HG03575 (cell line): ENCODE data around the gene TBX10.
"Not testable (repeated sequence)": the region's sequence is repeated elsewhere in the genome, so short reads cannot be mapped to it uniquely, and the experiment has no call there.

Source experiments
- ATAC-seq: cut with Tn5 transposase; IDR thresholded peaks from one replicate; pipeline ENCODE4 v1.9.1; 2021; ENCODE audit not compliant: unreplicated experiment, insufficient number of reproducible peaks, low FRiP score; ENCODE audit errors: extremely low read depth

The TBX10 gene

DNA sequence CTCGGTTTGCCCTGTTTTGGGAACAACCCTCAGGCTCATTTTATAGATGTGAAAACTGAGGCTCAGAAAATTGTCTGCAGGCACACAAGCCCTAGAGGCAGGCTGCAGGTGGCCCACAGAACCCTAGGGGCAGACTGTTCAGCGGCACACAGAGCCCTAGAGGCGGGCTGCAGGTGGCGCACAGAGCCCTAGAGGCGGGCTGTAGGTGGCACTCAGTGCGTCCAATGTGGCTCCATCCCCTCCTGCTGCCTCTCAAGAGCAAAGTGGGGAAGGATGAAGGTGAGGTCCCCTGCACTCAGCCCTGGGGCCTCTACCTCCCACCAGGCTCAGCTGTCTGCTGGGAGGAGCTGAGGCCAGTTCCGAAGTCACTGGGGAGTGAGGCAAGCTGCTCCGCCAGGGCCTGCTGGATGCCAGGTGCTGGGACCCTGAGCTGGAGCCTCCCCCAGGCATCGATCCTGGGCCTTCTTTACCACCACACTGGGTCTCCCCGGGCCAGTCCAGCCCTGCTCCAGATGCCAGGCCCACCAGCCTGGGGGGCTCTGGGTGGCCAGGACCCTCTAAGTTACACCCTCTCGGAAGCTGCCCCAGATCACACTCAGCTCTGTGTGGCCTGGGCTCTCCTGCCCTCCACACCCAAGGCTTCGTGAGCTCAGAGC, 8.7 kb upstream of the TBX10 start:
- ATAC-seq: no peak

DNA sequence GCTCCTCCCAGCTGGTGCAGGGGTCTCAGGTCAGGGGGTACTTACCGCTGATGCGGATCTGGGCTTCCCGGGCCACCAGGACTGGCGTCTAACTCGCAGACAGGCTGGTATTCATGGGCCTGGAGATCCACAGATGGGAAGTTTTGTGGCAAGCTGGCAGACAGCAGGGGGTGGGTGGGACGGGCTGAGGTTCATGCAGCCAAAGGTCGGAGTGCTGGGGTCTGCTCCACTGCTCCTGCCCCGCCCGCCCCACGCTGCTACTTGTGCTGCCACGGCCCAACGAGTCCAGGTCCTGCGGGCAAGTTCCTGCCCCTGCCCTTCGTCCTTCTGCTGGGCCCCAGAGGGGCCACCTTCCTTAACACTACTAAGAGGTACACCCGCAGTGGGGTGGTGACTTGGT, 7.9 kb upstream of the TBX10 start:
- no peak for ATAC-seq

DNA sequence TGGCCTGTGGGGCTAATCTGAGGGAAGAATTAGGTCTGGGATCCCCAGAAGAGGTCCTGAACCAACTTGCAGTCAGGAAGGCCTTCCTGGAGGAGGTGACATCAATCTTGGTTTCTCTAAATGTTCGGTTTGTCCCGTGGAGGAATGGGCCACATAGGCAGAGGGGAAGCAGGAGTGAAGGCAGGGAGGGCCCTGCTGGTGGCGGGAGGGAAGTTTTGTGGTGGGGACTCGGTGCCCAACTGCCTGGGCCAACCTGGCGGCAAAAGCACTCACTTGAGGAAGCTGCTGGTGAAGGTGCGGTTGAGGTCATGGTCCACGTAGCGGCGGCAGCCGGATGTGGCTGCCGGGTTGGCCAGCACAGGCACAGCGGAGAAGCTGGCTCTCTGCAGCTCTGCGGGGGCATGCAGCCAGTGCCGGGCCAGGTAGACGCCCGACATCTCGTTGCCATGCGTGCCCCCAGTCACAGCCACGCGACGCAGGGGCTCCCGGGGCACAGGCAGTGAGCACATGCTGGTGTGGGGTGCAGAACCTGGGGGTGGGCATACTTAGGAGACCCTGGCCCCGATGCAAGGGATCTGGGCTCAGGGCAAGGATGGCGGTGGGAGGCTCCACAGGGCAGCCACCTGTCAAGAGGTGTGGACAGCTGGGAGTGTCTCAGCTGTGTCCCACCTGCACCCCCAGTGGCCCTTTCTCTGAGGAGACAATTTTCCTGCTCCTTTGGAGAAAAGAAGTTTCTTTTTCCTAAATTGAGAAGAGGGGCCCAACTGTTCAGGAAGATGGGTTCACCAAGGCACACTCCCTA, 7.2 kb upstream of the TBX10 start:
- ATAC-seq: no peak

DNA sequence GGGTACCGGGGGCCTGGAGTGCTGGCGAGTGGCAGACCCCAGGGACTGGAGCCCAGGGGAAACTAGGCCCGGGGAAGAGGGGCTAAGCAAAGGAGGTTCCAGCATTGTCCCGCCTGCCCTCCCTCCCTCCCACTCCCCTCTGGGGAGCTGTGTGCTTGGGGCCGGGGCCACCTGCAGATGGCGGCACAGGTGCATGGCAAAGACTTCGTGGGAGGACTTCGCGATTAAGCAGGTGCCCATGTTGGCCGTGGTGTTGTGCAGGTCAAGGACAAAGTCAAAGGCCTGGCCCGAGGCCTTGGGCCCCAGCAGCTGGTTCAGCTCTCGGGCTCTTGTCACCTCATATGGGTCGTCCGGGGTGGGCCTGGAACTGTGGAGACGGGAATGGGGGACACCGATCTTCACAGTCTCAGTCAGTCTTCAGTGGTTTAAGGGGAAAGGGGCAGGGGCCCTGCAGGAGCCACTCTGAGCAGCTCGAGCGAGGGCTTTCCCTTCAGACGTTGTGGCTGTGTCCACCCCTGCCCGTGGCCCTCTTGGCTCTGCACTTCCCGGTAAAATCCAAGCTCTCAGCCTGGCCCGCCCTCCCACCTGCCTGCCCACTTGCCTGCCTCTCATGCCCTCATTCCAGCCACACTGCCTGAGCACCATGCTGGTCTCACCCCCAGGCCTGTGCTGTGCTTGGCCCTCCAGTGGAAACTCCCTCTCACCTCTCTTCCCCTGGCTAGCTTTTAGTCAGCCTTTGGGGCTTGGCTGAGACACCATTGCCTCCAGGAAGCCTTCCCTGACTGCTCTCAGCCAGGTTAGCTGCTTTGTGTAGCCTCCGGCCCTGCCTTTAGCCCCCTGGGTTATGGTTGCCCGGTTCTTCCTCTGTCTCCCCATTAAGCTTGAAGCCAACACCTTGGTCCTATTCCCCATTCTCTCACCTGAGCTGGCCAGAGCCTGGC, 6.2 kb upstream of the TBX10 start:
- ATAC-seq: no peak

DNA sequence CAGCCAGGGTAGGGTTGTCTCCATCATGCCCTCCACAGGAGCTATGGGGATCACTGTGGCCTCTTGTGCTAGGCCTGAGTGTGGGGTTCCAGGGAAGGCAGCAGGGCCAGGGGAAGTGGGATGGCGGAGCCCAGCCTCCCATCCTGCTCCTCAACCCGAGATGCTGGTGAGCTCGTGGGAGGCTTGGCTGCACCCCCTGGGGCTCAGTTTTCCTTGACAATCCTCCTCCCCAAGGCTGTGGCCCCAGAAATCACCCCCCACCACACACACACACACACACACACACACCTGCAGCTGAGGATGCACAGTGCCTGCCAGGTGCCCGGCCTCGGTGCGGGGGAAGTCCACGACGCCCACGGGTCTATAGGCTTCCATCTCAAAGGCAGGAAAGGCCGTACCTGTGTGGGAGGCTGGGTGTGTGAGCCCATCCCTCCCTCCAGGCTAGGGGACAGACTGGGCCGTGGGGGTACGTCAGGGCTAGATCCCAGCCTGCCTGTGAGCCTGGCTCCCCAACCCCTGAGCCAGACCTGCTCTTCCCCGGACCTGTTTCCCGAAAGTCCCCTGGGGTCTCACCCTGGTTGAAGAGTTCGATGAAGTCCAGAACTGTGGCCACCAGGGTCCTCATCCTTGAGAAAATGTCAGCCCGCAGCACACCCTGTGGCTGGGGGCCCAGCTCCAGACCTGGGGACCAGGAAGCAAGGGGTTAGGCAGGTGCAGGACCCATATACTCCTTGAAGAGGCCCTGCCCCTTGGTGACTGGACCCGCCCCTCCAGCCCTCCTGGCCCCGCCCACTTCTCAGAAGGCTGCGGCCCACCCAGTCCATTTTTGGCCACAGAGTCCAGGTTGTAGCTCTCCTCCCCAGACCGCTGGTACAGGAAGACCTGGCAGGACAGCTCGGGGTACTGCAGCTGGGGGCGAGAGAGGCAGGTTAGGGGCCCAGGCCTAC, 5.2 kb upstream of the TBX10 start:
- ATAC-seq: no peak

DNA sequence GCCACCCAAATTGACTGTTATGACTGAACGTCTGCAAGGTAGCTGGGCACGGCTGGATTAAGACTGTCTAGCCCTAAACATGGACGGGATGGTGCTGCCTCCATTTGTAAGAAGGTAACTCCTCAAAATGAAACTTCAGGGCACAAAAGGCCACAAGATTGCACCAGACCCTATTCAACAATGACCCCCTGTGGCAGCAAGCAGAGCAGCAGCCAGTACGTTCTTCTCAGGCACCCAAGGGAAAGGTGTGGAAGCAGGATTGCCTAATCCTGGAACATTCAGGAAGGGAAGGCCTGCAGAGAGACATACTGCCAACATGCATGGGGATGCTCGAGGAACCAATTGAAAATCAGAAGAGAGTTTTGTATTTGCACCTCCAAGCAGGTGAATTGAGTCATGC, 4.5 kb upstream of the TBX10 start:
- no peak for ATAC-seq

DNA sequence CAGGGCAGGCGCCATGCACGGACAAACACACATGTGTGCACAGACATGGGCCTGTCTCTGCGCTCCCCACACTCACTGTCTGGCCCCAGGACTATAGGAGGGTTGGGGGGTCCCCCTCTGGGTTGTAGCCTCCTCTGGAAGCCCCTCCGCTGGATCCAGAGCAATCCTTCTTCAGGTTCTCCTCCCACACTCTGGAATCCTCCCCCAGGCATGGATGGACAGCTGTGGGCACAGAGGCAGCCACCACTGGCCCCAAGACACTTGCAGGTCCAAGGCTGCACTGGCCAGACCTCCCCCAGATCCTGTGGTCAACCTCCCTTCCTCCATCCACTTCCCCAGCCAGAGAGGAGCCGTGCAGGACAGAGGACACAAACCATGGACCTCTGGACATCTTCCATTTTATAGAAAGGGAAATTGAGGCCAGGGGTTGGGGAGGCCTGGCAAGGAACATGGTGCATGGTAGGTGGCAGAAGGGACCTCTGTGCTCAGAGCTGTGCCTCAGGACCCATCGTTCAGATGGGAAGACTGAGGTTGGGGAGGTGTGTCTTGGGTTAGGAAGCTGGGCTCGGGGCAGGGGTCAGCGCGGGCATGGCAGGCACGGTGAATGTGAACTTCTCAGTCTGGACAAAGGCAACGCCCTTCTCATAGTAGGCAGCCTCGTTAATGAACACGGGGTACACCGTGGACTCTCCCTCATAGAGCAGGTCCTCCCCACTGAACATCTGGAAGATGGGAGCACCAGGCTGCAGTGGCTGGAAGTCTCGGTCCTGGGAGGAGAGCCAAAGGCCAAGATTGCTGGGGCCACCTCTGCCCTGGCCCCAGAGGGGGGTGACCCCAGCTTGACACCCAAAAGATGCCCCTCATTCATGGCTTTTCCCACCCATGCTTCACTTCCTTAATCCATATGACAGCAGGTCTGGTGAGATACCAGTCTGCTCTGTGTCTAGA, 2.9 kb upstream of the TBX10 start:
- no peak for ATAC-seq

DNA sequence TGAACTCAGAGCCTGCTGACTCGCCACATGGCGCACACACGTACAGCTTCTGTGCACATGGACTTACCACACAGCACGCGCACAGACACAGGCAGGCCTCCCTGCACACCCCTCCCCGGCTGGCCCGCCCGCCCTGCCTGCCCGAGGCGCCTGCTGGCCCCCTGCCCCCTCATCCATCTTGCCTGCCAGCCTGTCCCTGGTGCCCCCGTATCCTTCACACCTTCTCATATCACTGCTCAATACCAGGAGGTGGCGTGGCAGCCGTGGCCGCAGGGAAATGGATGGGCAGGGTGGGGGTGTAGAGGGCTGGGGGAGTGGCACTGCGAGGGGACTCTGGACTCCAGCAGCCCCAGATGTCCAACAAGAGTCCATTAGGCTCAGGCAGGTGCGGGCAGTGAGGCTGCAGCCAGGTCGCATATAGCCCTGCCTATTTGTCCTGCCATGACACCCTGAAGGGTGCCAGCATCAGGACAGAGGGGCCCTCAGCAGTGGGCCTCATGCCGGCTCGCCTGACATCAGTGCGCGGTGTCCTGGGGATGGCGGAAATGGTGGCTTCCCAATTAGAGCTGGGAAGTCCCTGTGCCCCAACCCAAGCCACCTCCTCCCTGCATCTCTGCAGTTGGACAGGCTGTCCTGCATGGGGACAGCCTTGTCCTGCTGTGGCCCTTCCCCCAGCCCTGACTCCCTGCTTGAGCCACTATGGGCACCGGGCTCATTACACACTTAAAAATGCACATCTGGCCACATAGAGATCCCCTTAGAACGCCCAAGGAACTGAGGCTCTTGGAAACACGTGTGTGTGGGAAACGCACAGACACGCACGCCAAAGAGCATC, 2.0 kb upstream of the TBX10 start:
- ATAC-seq: no peak

DNA sequence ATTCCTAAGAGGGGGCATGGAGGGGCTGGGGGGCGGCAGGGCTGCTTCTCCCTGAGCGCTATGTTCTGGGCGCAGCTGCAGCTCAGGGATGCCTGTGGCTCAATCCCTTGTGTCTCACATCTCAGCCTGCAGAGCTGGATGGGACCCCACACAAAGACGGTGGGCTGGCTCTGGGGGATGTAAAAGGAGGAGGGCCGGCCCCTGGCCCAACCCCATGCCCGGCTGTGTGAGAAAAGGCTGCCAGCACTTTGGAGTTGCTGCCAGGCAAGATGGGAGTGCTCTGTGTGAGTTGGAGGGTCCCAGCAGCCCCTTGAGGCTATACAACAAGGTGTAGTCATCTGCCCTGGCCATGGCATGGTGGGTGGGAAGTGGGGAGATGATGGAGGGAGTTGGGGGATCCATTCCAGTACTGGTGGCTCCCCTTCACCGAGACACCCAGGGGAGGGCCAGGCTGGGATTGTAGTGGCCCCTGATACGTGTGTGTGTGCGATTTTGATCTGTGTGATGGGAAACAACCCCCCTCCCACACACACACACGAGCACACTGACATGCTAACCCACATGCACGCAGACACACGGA, 1.3 kb upstream of the TBX10 start:
- no peak for ATAC-seq

DNA sequence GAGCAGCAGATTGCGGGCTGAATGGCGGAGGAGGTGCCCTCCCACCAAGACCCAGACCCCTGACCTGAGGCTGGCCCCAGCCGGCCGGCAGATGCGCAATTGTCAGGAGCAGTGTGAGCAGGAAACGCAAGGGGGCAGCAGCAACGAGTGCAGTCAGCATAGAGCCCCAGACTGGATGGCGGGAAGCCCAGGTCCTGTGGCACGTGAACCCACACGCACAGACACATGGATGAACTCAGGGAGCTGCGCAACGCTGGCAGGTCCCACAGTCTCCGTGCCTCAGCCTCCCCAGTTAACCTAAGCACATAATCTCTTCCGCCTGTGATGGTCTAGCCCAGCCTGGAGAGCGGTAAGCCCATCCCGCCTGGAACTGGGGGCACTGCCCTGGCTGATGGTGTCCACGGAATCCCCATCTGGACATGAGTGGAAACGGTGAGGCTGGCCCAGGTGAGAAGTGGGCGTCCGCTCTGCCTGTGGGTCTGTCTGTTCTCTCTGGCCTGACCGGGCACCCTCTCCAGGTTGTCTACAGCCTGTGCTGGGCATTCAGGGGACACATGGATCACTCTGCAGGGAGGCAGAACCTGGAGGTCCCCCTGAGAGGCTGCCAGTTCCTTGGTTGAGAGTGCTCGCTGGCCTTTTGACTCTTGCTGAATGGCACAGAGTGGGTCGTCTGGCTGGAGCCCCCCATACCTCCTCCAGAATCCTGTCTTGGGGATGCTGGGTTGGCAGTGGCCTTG, 626 bp upstream of the TBX10 start:
- ATAC-seq: no peak

DNA sequence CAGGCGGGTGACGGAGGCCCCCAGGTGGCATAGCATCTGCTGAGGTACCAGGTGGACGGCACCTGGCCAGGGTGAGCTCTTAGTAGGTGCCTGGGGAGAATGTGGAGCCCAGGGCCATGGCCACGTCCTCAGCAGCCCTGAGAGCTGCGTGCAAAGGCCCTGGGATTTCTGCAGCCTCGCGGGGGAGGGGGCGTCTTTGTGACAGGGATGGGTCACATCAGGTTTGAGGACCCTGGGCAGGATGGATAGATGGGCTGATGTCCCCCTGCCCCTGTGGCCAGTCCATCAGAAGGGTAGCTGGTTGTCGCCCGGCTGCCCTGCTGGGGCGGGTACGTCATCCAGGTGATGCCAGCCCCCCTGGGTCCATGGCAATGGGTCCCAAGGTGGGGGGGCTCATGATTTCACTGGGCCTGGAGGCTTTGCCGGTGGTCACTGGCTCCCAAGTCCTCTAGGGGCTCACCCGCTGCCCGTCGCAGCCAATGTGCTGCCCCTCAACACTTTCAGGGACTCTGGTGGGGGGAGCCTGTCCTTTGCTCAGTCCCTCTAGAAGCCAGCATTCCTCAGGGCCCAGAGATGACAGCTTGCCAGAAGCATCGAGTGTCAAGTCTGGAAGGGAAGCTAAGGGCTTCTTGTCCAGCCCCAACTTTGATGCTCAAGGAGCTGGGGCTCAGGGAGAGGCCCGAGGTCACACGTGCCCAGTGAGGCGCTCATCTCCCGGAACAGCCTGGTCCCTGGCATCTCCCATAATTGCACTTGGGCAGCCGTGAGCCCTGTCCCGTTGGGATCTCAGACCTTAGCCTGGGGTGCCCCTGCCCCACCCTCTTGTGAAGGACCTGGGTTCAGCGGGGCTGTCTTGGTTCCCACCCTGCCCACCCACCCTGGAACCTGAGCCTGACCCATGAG, 777 bp downstream of the TBX10 start:
- no peak for ATAC-seq

DNA sequence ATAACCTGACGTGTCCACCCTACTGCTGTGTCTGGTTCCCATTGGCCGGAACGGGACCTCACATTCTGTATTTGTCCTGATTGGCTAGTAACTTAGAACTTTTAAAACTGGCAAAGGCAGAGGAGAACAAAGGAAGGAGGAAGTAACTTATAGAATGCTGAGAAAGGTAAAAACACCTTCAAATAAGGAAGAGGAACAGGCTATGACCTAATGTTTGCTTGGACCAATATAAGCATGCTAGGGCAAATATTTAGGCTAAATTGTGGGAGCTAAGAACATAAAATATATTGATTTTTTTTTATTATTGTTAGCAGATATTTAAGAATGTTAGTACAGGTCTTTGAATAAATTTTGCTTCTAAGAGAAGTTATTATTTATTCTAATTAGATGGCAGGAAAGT, 2.1 kb downstream of the TBX10 start:
- ATAC-seq: not testable (repeated sequence)

DNA sequence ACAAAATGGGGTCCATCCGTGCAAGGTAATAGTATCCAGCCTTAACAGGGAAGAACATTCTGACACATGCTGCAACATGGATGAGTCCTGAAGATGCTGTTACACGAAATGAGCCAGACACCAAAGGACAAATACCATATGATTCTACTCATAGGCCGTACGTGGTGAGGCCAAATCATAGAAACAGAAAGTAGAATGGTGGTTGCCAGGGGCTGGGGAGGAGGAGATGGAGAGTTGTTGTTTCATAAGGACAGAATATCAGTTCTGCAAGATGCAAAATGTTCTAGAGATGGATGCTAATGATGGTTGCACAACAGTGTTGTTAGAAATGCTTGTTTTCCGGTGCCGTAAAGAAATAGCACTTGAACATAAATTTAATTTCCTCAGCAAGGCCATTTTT, 2.6 kb downstream of the TBX10 start:
- no peak for ATAC-seq

DNA sequence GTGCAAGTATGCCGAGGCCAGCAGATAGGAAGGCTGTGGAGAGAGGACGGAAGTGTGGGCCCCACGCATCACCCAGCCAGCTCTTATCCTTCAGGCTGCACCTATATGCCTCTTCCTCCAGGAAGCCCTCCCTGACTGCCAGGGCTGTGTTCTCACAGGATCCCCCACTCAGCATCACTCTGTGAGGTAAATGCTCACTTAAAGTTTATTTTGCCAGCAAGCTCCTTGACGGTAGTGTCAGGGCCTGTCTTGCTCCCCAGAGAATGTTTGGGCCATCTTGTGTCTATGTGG, 4.4 kb downstream of the TBX10 start:
- ATAC-seq: no peak
